GM10266 (cell line): ENCODE measurements around the gene ADARB1.

Experiments
- DNase-seq: peaks from one replicate; pipeline ENCODE4 v3.0.0; 2012; ENCODE audit errors: extremely low spot score
- CTCF ChIP-seq: IDR thresholded peaks from 2 replicates; pipeline ENCODE4 v1.5.1; 2012; ENCODE audit warnings: mild to moderate bottlenecking, low read depth; ENCODE audit not compliant: control insufficient read depth, insufficient read depth; ENCODE audit errors: missing control alignments

ADARB1 gene

GRCh38 chr21:45057886-45058285 is 16.5 kb upstream of the ADARB1 start:
- TF ChIP-seq CTCF: no peak
- no peak for DNase-seq

GRCh38 chr21:45059121-45059520 is 15.3 kb upstream of the ADARB1 start:
- TF ChIP-seq CTCF: no peak

GRCh38 chr21:45060089-45060488 is 14.3 kb upstream of the ADARB1 start:
- no peak for TF ChIP-seq CTCF
- no peak for DNase-seq

More at GRCh38 chr21:45059121-45059520, 15.3 kb upstream of the ADARB1 start:
- DNase-seq: no peak

GRCh38 chr21:45060675-45061311 is 13.6 kb upstream of the ADARB1 start:
- TF ChIP-seq CTCF: no peak
- no peak for DNase-seq

- TF ChIP-seq CTCF: no peak
- no peak for DNase-seq
These were observed 10.3 kb upstream of the ADARB1 start for GRCh38 chr21:45064091-45064490.

GRCh38 chr21:45064618-45065399 is 9.6 kb upstream of the ADARB1 start:
- DNase-seq: no peak

More at GRCh38 chr21:45064618-45065399, 9.6 kb upstream of the ADARB1 start:
- TF ChIP-seq CTCF: no peak
